OCI-LY7 (cell line): ENCODE measurements around the gene GRIK2.

Experiments used
- EZH2phosphoT487 ChIP-seq: fragments of 200-600 bp; sonication (generic); IDR thresholded peaks from 2 replicates; pipeline ENCODE4 v1.6.1; 2018; ENCODE audit warnings: low read depth, borderline replicate concordance, mild to moderate bottlenecking, mixed run types, antibody characterized with exemption, low read length, moderate library complexity, mixed read lengths
- TF ChIP-seq, protein P1 (sequence below): fragments of 200-600 bp; sonication (generic); conservative IDR thresholded peaks from 2 replicates; pipeline ENCODE4 v1.5.1; 2014; ENCODE audit warnings: mild to moderate bottlenecking, antibody characterized with exemption, low read length, moderate library complexity, mixed read lengths

DNA sequence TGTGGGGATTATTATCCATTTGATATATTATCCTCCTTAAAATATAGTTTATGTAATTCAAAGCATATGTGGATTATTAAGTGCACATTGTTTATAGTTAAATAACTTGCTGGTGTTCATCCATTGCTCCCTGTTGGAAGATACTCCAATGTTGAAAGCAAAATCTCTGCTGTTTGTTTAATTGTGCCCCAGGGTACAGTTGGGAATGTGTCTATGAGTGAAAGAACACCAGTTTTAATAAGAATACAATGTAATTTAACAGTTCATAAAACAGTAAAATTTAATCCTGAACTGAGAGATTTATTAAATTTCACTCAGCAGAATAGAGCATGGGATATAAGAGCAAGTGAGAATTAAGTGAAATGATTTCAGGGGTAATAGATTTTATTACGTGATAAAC is 364.9 kb downstream of the GRIK2 start:
- TF ChIP-seq, protein P1, sequence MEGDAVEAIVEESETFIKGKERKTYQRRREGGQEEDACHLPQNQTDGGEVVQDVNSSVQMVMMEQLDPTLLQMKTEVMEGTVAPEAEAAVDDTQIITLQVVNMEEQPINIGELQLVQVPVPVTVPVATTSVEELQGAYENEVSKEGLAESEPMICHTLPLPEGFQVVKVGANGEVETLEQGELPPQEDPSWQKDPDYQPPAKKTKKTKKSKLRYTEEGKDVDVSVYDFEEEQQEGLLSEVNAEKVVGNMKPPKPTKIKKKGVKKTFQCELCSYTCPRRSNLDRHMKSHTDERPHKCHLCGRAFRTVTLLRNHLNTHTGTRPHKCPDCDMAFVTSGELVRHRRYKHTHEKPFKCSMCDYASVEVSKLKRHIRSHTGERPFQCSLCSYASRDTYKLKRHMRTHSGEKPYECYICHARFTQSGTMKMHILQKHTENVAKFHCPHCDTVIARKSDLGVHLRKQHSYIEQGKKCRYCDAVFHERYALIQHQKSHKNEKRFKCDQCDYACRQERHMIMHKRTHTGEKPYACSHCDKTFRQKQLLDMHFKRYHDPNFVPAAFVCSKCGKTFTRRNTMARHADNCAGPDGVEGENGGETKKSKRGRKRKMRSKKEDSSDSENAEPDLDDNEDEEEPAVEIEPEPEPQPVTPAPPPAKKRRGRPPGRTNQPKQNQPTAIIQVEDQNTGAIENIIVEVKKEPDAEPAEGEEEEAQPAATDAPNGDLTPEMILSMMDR: no peak
- no peak for TF ChIP-seq EZH2phosphoT487
